Kidney (tissue), 14 donors: Measurements from ENCODE around the gene SLC39A10. TPM values are rescaled to one million over a fixed set of nuclear protein-coding genes. Genes with fewer than 3 reads are reported as not detected.
"Not testable (repeated sequence)": the region's sequence is repeated elsewhere in the genome, so short reads cannot be mapped to it uniquely, and the experiment has no call there.

ENCODE experiments used
- DNase-seq, 5 donors: peaks; one replicate each; pipeline ENCODE4 v3.0.0-alpha.2; 2013 to 2020
- FAIRE-seq: peaks from 2 replicates; lab custom pipeline; 2012; peaks lifted over from hg19 to GRCh38; lab: Jason Lieb, UNC
- H3K27ac ChIP-seq, 2 donors: one replicate each; pipeline ENCODE4 v1.7.0; 2013; ENCODE audit warnings: low read depth in 2 of 2, low read length in 2 of 2, inconsistent platforms in 1 of 2
- H3K27me3 ChIP-seq: one replicate; pipeline ENCODE4 v1.7.1; 2013; ENCODE audit warnings: low read length, inconsistent platforms; ENCODE audit not compliant: control insufficient read depth, insufficient read depth
- H3K36me3 ChIP-seq, 3 donors: one replicate each; pipeline versions ENCODE4 v1.7.0 to v1.7.1; 2013; ENCODE audit warnings: low read length in 3 of 3, control low read depth in 1 of 3, inconsistent platforms in 1 of 3; ENCODE audit not compliant: insufficient read depth in 3 of 3, control insufficient read depth in 2 of 3
- H3K4me1 ChIP-seq, 3 donors: one replicate each; pipeline versions ENCODE4 v1.7.0 to v1.7.1; 2013; ENCODE audit warnings: low read length in 3 of 3, inconsistent platforms in 1 of 3, low read depth in 1 of 3; ENCODE audit not compliant: control insufficient read depth in 2 of 3, insufficient read depth in 2 of 3
- H3K4me3 ChIP-seq, 3 donors: one replicate each; pipeline versions ENCODE4 v1.7.0 to v1.8.1; 2013; ENCODE audit warnings: low read length in 3 of 3, control low read depth in 1 of 3, inconsistent platforms in 1 of 3
- H3K9ac ChIP-seq, 3 donors: one replicate each; pipeline versions ENCODE4 v1.7.0 to v1.7.1; 2013; ENCODE audit warnings: low read length in 3 of 3, control low read depth in 1 of 3, inconsistent platforms in 1 of 3
- H3K9me3 ChIP-seq, 3 donors: one replicate each; pipeline versions ENCODE4 v1.7.0 to v1.7.1; 2013; ENCODE audit warnings: low read length in 3 of 3, control low read depth in 1 of 3, inconsistent platforms in 1 of 3; ENCODE audit not compliant: control insufficient read depth in 2 of 3, insufficient read depth in 1 of 3
- CTCF ChIP-seq: IDR thresholded peaks from 3 replicates; pipeline ENCODE4 v1.5.1; 2012; ENCODE audit warnings: mild to moderate bottlenecking, moderate library complexity, borderline replicate concordance; ENCODE audit not compliant: insufficient read depth; ENCODE audit errors: extremely low read depth
- intact Hi-C: fragments of 100-400 bp; cut with DNase I; formaldehyde crosslinking; loops from one replicate; pipeline ENCODE4 v1.11.1; 2022
- polyA plus RNA-seq: library from polyadenylated mRNA; stranded (reverse); fragments of 350-450 nt; fragmentation: Illumina TruSeq; extraction: RNeasy Lipid Tissue Mini Kit (QIAGEN cat#74804); gene quantifications from one replicate; pipeline ENCODE4 v1.2.3, GENCODE V29; 2014; ENCODE audit warnings: low read depth, low replicate concordance; ENCODE audit not compliant: insufficient read depth
- total RNA-seq: library from RNA; stranded (reverse); fragmentation: NEBNext Ultra II Directional; extraction: Animal tissue kit (Norgen Biotek cat#: 25700); gene quantifications from one replicate; pipeline ENCODE4 v1.2.1, GENCODE V29; 2021
- donor health status: control.
- donor health status: control.
- donor health status: control.
- donor health status: control.
- donor health status: control.
- donor health status: DM: yes; HTN: yes; CAD: no.
- donor health status: Normal renal cell carcinoma (clear cell type).

Gene SLC39A10
- total and polyA plus RNA-seq, 2 donors from 2014 or later, result 5.4 to 36.7 TPM

GRCh38 chr2:195663007-195663406, 6.0 kb downstream of the SLC39A10 start:
- Histone ChIP-seq H3K9ac (no peak overlapping the region), H3K27me3 (no peaks in the 10 kb centered on the region), H3K36me3 (no peaks in the 10 kb centered on the region), H3K9me3 (no peaks in the 10 kb centered on the region), H3K27ac (no peak overlapping the region), H3K4me1 (peaks cover 0 to 3% (median 3%) of the 10 kb centered on the region in 3 donors), H3K4me3 (no peak overlapping the region)
- no peak for DNase-seq
- no peak for TF ChIP-seq CTCF
- no peak for FAIRE-seq
- intact Hi-C loops, result no loop called here

GRCh38 chr2:195664528-195664927, 7.5 kb downstream of the SLC39A10 start:
- Histone ChIP-seq H3K36me3 (no peaks in the 10 kb centered on the region), H3K9ac (no peak overlapping the region), H3K27me3 (no peaks in the 10 kb centered on the region), H3K4me3 (no peak overlapping the region), H3K4me1 (peaks cover 0 to 3% (median 0%) of the 10 kb centered on the region in 3 donors), H3K27ac (no peak overlapping the region), H3K9me3 (no peaks in the 10 kb centered on the region)
- no peak for TF ChIP-seq CTCF
- intact Hi-C loops, result no loop called here
- FAIRE-seq (peak; percentile 82), DNase-seq (no peak)

GRCh38 chr2:195665153-195665552, 8.1 kb downstream of the SLC39A10 start:
- H3K9ac ChIP-seq, FAIRE-seq, H3K9me3 ChIP-seq, H3K36me3 ChIP-seq, DNase-seq, H3K4me3 ChIP-seq, H3K27ac ChIP-seq, H3K27me3 ChIP-seq, intact Hi-C loops, H3K4me1 ChIP-seq: not testable (repeated sequence)

GRCh38 chr2:195666113-195666712, 9.2 kb downstream of the SLC39A10 start:
- H3K27ac ChIP-seq, result no peak overlapping the region
- no peaks in the 10 kb centered on the region for H3K36me3 ChIP-seq
- H3K27me3 ChIP-seq, result no peaks in the 10 kb centered on the region
- no peak for FAIRE-seq
- no peak for DNase-seq
- H3K9me3 ChIP-seq, result no peaks in the 10 kb centered on the region
- H3K4me1 ChIP-seq, result no peaks in the 10 kb centered on the region
- H3K4me3 ChIP-seq, result no peak overlapping the region
- no peak for TF ChIP-seq CTCF
- no peak overlapping the region for H3K9ac ChIP-seq
- intact Hi-C loops, result no loop called here
